GM21423 (cell line): ENCODE results near the gene MACROH2A2.
"Not testable (repeated sequence)": the region's sequence is repeated elsewhere in the genome, so short reads cannot be mapped to it uniquely, and the experiment has no call there.

Source experiments
- ATAC-seq: cut with Tn5 transposase; IDR thresholded peaks from one replicate; pipeline ENCODE4 v1.9.1; 2021; ENCODE audit warnings: mild to moderate bottlenecking, moderate library complexity; ENCODE audit not compliant: unreplicated experiment

MACROH2A2 gene

GRCh38 chr10:70147259-70147625 is 94.6 kb downstream of the MACROH2A2 start:
- ATAC-seq: no peak

GRCh38 chr10:70148516-70148915 is 95.9 kb downstream of the MACROH2A2 start:
- no peak for ATAC-seq

GRCh38 chr10:70155255-70155838 is 102.7 kb downstream of the MACROH2A2 start:
- no peak for ATAC-seq

GRCh38 chr10:70158113-70158512 is 105.5 kb downstream of the MACROH2A2 start:
- ATAC-seq: no peak

- not testable (repeated sequence) for ATAC-seq
These were observed 106.7 kb downstream of the MACROH2A2 start for GRCh38 chr10:70159366-70159765.

GRCh38 chr10:70160798-70161197 is 108.2 kb downstream of the MACROH2A2 start:
- no peak for ATAC-seq
